ENCODE measurements around the gene PREB. TPM values are rescaled to one million over a fixed set of nuclear protein-coding genes. Genes with fewer than 3 reads are reported as not detected.

The PREB gene
- total and polyA plus RNA-seq, 2 of the 13 experiments (the other 11 are each of a cell fraction or from before 2014, with no cell fraction given), result 112 to 192 TPM

DNA sequence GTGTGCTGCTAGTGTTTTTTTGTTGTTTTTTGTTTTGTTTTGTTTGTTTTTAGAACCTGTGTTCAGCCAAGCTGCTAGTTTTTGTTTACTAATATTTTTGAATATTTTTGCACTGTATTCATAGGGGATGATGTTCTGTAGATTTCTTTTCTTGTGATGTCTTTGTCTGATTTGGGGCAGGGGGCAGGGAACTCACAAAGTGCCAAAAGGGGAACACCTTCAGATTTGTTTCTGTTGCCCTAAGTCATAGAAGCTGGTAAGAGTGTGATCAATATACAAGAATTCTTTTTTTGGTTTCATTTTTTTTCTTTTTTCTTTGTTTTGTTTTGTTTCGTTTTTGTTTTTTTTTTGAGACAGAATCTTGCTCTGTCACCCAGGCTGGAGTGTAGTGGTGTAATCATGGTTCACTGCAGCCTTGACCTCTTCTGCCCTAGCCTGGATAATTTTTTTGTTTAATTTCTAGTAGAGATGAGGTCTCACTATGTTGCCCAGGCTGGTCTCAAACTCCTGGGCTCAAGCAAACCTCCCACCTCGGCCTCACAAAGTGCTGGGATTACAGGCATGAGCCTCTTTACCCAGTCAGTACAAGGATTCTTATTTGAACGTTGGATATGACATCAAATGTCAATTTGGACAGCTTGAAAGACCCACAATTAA lies 45.0 kb upstream of the PREB start (continued):
- TF ChIP-seq ZNF121 (CRISPR knock-in tag; IDR thresholded peaks at IDR 0.05) (peak; percentile 99), SOX5 (CRISPR knock-in tag; IDR thresholded peaks at IDR 0.05; ENCODE audit: borderline replicate concordance) (peak; percentile 65; the same call in 1 of the 2 replicates), IRF1 (CRISPR knock-in tag; IDR thresholded peaks at IDR 0.05; ENCODE audit: low read depth) (no peak), NCOA2 (CRISPR knock-in tag; IDR thresholded peaks at IDR 0.05) (peak; percentile 64), POGZ (CRISPR knock-in tag; IDR thresholded peaks at IDR 0.05) (0 out of 2 replicates have a peak, but pooled peaks have one; percentile 16), ZBTB21 (CRISPR knock-in tag; IDR thresholded peaks at IDR 0.05) (peak; percentile 18; the same call in 1 of the 2 replicates), ATM (IDR thresholded peaks at IDR 0.05; ENCODE audit: borderline replicate concordance) (no peak), YEATS4 (CRISPR knock-in tag; IDR thresholded peaks at IDR 0.05; ENCODE audit: borderline replicate concordance) (no peak), TCF7L2 (IDR thresholded peaks at IDR 0.05; ENCODE audit: low read depth, low read length) (no peak), HNF4G (IDR thresholded peaks at IDR 0.05; ENCODE audit: borderline replicate concordance, low read depth, low read length) (no peak), HNF4G (CRISPR knock-in tag; IDR thresholded peaks at IDR 0.05; ENCODE audit: borderline replicate concordance, low read depth) (0 out of 2 replicates have a peak, but pooled peaks have one; percentile 21), ZNF430 (CRISPR knock-in tag; IDR thresholded peaks at IDR 0.05) (no peak), NFYB (CRISPR knock-in tag; IDR thresholded peaks at IDR 0.05) (no peak), ZNF432 (CRISPR knock-in tag; IDR thresholded peaks at IDR 0.05; ENCODE audit: borderline replicate concordance) (no peak), SMYD3 (CRISPR knock-in tag; IDR thresholded peaks at IDR 0.05) (no peak), ZNF639 (CRISPR knock-in tag; conservative IDR thresholded peaks at IDR 0.05) (no peak), ZNF569 (CRISPR knock-in tag; IDR thresholded peaks at IDR 0.05; ENCODE audit: borderline replicate concordance) (no peak), HHEX (CRISPR knock-in tag; IDR thresholded peaks at IDR 0.05) (no peak), ZNF280D (CRISPR knock-in tag; IDR thresholded peaks at IDR 0.05) (0 out of 2 replicates have a peak, but pooled peaks have one; percentile 23), ZFP1 (CRISPR knock-in tag; IDR thresholded peaks at IDR 0.05) (no peak)
- TF ChIP-seq, protein P1, sequence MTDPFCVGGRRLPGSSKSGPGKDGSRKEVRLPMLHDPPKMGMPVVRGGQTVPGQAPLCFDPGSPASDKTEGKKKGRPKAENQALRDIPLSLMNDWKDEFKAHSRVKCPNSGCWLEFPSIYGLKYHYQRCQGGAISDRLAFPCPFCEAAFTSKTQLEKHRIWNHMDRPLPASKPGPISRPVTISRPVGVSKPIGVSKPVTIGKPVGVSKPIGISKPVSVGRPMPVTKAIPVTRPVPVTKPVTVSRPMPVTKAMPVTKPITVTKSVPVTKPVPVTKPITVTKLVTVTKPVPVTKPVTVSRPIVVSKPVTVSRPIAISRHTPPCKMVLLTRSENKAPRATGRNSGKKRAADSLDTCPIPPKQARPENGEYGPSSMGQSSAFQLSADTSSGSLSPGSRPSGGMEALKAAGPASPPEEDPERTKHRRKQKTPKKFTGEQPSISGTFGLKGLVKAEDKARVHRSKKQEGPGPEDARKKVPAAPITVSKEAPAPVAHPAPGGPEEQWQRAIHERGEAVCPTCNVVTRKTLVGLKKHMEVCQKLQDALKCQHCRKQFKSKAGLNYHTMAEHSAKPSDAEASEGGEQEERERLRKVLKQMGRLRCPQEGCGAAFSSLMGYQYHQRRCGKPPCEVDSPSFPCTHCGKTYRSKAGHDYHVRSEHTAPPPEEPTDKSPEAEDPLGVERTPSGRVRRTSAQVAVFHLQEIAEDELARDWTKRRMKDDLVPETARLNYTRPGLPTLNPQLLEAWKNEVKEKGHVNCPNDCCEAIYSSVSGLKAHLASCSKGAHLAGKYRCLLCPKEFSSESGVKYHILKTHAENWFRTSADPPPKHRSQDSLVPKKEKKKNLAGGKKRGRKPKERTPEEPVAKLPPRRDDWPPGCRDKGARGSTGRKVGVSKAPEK (CRISPR knock-in tag; IDR thresholded peaks at IDR 0.05; ENCODE audit: borderline replicate concordance), result no peak

All from HepG2 (cell line).